H54 (cell line): ENCODE results near the gene DNMT3L.

ENCODE experiments used
- DNase-seq: peaks from one replicate; pipeline ENCODE4 v3.0.0; 2011; ENCODE audit warnings: low spot score, mixed read lengths; ENCODE audit not compliant: insufficient read length
- FAIRE-seq: peaks from 3 replicates; lab custom pipeline; 2011; peaks lifted over from hg19 to GRCh38; lab: Jason Lieb, UNC
- POLR2A ChIP-seq: IDR thresholded peaks from 2 replicates; pipeline ENCODE4 v1.6.1; 2011; ENCODE audit warnings: low read depth, mild to moderate bottlenecking, low read length

Gene DNMT3L

GRCh38 chr21:44279354-44280260 lies 17.9 kb upstream of the DNMT3L start:
- no peak for TF ChIP-seq POLR2A
- FAIRE-seq (no peak), DNase-seq (no peak)

- no peak for TF ChIP-seq POLR2A
- FAIRE-seq, result no peak
- no peak for DNase-seq
Observed at GRCh38 chr21:44275041-44275440, 13.3 kb upstream of the DNMT3L start.

GRCh38 chr21:44273046-44273445 lies 11.3 kb upstream of the DNMT3L start:
- FAIRE-seq (no peak), DNase-seq (no peak)

GRCh38 chr21:44272284-44272858 lies 10.7 kb upstream of the DNMT3L start:
- FAIRE-seq (no peak), DNase-seq (no peak)
- no peak for TF ChIP-seq POLR2A

More at GRCh38 chr21:44273046-44273445, 11.3 kb upstream of the DNMT3L start:
- no peak for TF ChIP-seq POLR2A

- FAIRE-seq (no peak), DNase-seq (no peak)
- TF ChIP-seq POLR2A, result no peak
Observed at GRCh38 chr21:44271558-44272283, 10.0 kb upstream of the DNMT3L start.

GRCh38 chr21:44269090-44269489 lies 7.4 kb upstream of the DNMT3L start:
- FAIRE-seq (no peak), DNase-seq (no peak)
- no peak for TF ChIP-seq POLR2A

- no peak for TF ChIP-seq POLR2A
- DNase-seq (no peak), FAIRE-seq (no peak)
Observed at GRCh38 chr21:44267655-44268142, 6.0 kb upstream of the DNMT3L start.

GRCh38 chr21:44265734-44266270 lies 4.1 kb upstream of the DNMT3L start:
- no peak for DNase-seq
- FAIRE-seq, result no peak
- no peak for TF ChIP-seq POLR2A

- no peak for TF ChIP-seq POLR2A
- no peak for FAIRE-seq
- no peak for DNase-seq
Observed at GRCh38 chr21:44263768-44264167, 2.1 kb upstream of the DNMT3L start.

GRCh38 chr21:44263221-44263760 lies 1.6 kb upstream of the DNMT3L start:
- no peak for FAIRE-seq
- no peak for TF ChIP-seq POLR2A
- no peak for DNase-seq

- no peak for FAIRE-seq
- no peak for TF ChIP-seq POLR2A
- no peak for DNase-seq
Observed at GRCh38 chr21:44262338-44263056, 800 bp upstream of the DNMT3L start.

- no peak for FAIRE-seq
- no peak for DNase-seq
- no peak for TF ChIP-seq POLR2A
Observed at GRCh38 chr21:44260791-44261631, 686 bp downstream of the DNMT3L start.
